Activated naive CD4-positive, alpha-beta T cell treated with anti-CD3 and anti-CD28 coated beads for 36 hours (primary cell): ENCODE data around the gene PRM3. TPM values are rescaled to one million over a fixed set of nuclear protein-coding genes. Genes with fewer than 3 reads are reported as not detected.
"Not testable (repeated sequence)": the region's sequence is repeated elsewhere in the genome, so short reads cannot be mapped to it uniquely, and the experiment has no call there.

Experiments
- CTCF ChIA-PET: fragments of 350-600 bp; sonication (Branson Sonifier 250); formaldehyde crosslinking; loops from one replicate; lab custom pipeline; 2021; ENCODE audit warnings: antibody characterized with exemption; lab: Charles Lee
- DNase-seq: peaks from one replicate; pipeline ENCODE4 v3.0.0-alpha.2; 2020
- H3K27ac Mint-ChIP-seq: one replicate; pipeline ENCODE4 v1.8.0; 2021; ENCODE audit warnings: mild to moderate bottlenecking, mixed read lengths
- H3K27me3 Mint-ChIP-seq: one replicate; pipeline ENCODE4 v1.8.0; 2021; ENCODE audit warnings: low read depth, mixed read lengths
- H3K36me3 Mint-ChIP-seq: one replicate; pipeline ENCODE4 v1.8.0; 2021; ENCODE audit warnings: low read depth, mixed read lengths
- H3K4me1 Mint-ChIP-seq: one replicate; pipeline ENCODE4 v1.8.0; 2021; ENCODE audit warnings: low read depth, mixed read lengths
- H3K4me3 Mint-ChIP-seq: one replicate; pipeline ENCODE4 v1.8.0; 2021; ENCODE audit warnings: mild to moderate bottlenecking, moderate library complexity, mixed read lengths
- H3K9me3 Mint-ChIP-seq: one replicate; pipeline ENCODE4 v1.8.0; 2021; ENCODE audit warnings: mixed read lengths
- intact Hi-C: fragments of 100-400 bp; cut with micrococcal nuclease; formaldehyde crosslinking; loops from one replicate; pipeline ENCODE4 v1.15.1; 2023
- total RNA-seq, 2 experiments: library from RNA; stranded (reverse); gene quantifications; one replicate each; pipeline ENCODE4 v1.2.3, GENCODE V29; 2021

The PRM3 gene
- total RNA-seq, 2 experiments from 2014 or later = not detected

- H3K4me3 Mint-ChIP-seq = no peak overlapping the region
- no peak for DNase-seq
- H3K36me3 Mint-ChIP-seq = no peaks in the 10 kb centered on the region
- intact Hi-C loops = no loop called here
- no peaks in the 10 kb centered on the region for H3K9me3 Mint-ChIP-seq
- no peak overlapping the region for H3K27ac Mint-ChIP-seq
- H3K27me3 Mint-ChIP-seq = no peaks in the 10 kb centered on the region
- H3K4me1 Mint-ChIP-seq = peaks cover 22% of the 10 kb centered on the region
- CTCF ChIA-PET = interaction anchor here (1.1 kb wide), 1 partner anchor 46 kb away, joined by 3 read pairs; the partner anchor contains the start of gene SOCS1
Observed at GRCh38 chr16:11301645-11302501, 28.4 kb upstream of the PRM3 start.

- no peaks in the 10 kb centered on the region for H3K36me3 Mint-ChIP-seq
- H3K27me3 Mint-ChIP-seq = no peaks in the 10 kb centered on the region
- intact Hi-C loops = no loop called here
- CTCF ChIA-PET = no interaction called here
- H3K9me3 Mint-ChIP-seq = no peaks in the 10 kb centered on the region
- H3K27ac Mint-ChIP-seq = no peak overlapping the region
- DNase-seq = no peak
- no peak overlapping the region for H3K4me3 Mint-ChIP-seq
- peaks cover 27% of the 10 kb centered on the region for H3K4me1 Mint-ChIP-seq
Observed at GRCh38 chr16:11300560-11300892, 27.1 kb upstream of the PRM3 start.

GRCh38 chr16:11299865-11300559, 26.6 kb upstream of the PRM3 start:
- no peak overlapping the region for H3K27ac Mint-ChIP-seq
- intact Hi-C loops = no loop called here
- CTCF ChIA-PET = no interaction called here
- no peak for DNase-seq
- H3K36me3 Mint-ChIP-seq = no peaks in the 10 kb centered on the region
- H3K4me3 Mint-ChIP-seq = no peak overlapping the region
- H3K4me1 Mint-ChIP-seq = peaks cover 27% of the 10 kb centered on the region
- H3K27me3 Mint-ChIP-seq = no peaks in the 10 kb centered on the region
- H3K9me3 Mint-ChIP-seq = no peaks in the 10 kb centered on the region

GRCh38 chr16:11298950-11299547, 25.6 kb upstream of the PRM3 start:
- intact Hi-C loops, DNase-seq, H3K4me3 Mint-ChIP-seq, H3K36me3 Mint-ChIP-seq, H3K27me3 Mint-ChIP-seq, H3K27ac Mint-ChIP-seq, H3K9me3 Mint-ChIP-seq: not testable (repeated sequence)
- CTCF ChIA-PET = interaction anchor here (0.6 to 2.3 kb wide), 5 partner anchors 9 to 335 kb away, joined by 3 to 8 read pairs (median 5); partner anchors contain the start of gene SOCS1
- peaks cover 27% of the 10 kb centered on the region for H3K4me1 Mint-ChIP-seq

GRCh38 chr16:11298143-11298900, 24.9 kb upstream of the PRM3 start:
- Mint-ChIP-seq H3K36me3 (no peaks in the 10 kb centered on the region), H3K9me3 (no peaks in the 10 kb centered on the region), H3K4me3 (no peak overlapping the region), H3K27ac (peak overlapping the region; percentile 0), H3K4me1 (peaks cover 27% of the 10 kb centered on the region), H3K27me3 (no peaks in the 10 kb centered on the region)
- no peak for DNase-seq
- intact Hi-C loops = no loop called here
- CTCF ChIA-PET = interaction anchor here (0.6 to 2.3 kb wide), 13 partner anchors 12 to 334 kb away, joined by 3 to 8 read pairs (median 4); partner anchors contain the start of gene SOCS1

GRCh38 chr16:11297492-11298142, 24.2 kb upstream of the PRM3 start:
- peak overlapping the region; percentile 0 for H3K27ac Mint-ChIP-seq
- intact Hi-C loops = loop anchor here (1.0 to 2.0 kb wide), 4 partner anchors 11 to 57 kb away; no protein-coding TSS in a partner anchor
- H3K4me1 Mint-ChIP-seq = peaks cover 27% of the 10 kb centered on the region
- CTCF ChIA-PET = interaction anchor here (0.6 to 2.3 kb wide), 17 partner anchors 12 to 349 kb away, joined by 3 to 8 read pairs (median 4); partner anchors contain the start of gene SOCS1
- H3K4me3 Mint-ChIP-seq = peak overlapping the region; percentile 49
- no peaks in the 10 kb centered on the region for H3K36me3 Mint-ChIP-seq
- H3K27me3 Mint-ChIP-seq = no peaks in the 10 kb centered on the region
- peak; percentile 78 for DNase-seq
- H3K9me3 Mint-ChIP-seq = no peaks in the 10 kb centered on the region

- DNase-seq = no peak
- no peaks in the 10 kb centered on the region for H3K27me3 Mint-ChIP-seq
- no peak overlapping the region for H3K4me3 Mint-ChIP-seq
- CTCF ChIA-PET = interaction anchor here (0.8 to 2.3 kb wide), 10 partner anchors 11 to 348 kb away, joined by 3 to 8 read pairs (median 4); partner anchors contain the start of gene SOCS1
- no peaks in the 10 kb centered on the region for H3K36me3 Mint-ChIP-seq
- no peaks in the 10 kb centered on the region for H3K9me3 Mint-ChIP-seq
- intact Hi-C loops = loop anchor here (1.0 to 2.0 kb wide), 4 partner anchors 11 to 58 kb away; no protein-coding TSS in a partner anchor
- H3K4me1 Mint-ChIP-seq = peaks cover 27% of the 10 kb centered on the region
- H3K27ac Mint-ChIP-seq = peak overlapping the region; percentile 0
Observed at GRCh38 chr16:11296706-11297491, 23.5 kb upstream of the PRM3 start.

GRCh38 chr16:11296351-11296705, 22.9 kb upstream of the PRM3 start:
- Mint-ChIP-seq H3K36me3 (no peaks in the 10 kb centered on the region), H3K27me3 (no peaks in the 10 kb centered on the region), H3K4me3 (no peak overlapping the region), H3K4me1 (peaks cover 27% of the 10 kb centered on the region), H3K27ac (no peak overlapping the region), H3K9me3 (no peaks in the 10 kb centered on the region)
- CTCF ChIA-PET = interaction anchor here (0.9 to 2.1 kb wide), 4 partner anchors 10 to 348 kb away, joined by 4 to 6 read pairs (median 4); no protein-coding TSS in a partner anchor
- intact Hi-C loops = loop anchor here (2.0 kb wide), 1 partner anchor 58 kb away; no protein-coding TSS in a partner anchor
- no peak for DNase-seq

GRCh38 chr16:11295672-11296071, 22.2 kb upstream of the PRM3 start:
- Mint-ChIP-seq H3K27ac (no peak overlapping the region), H3K4me3 (no peak overlapping the region), H3K36me3 (no peaks in the 10 kb centered on the region), H3K4me1 (peaks cover 27% of the 10 kb centered on the region), H3K27me3 (no peaks in the 10 kb centered on the region), H3K9me3 (no peaks in the 10 kb centered on the region)
- CTCF ChIA-PET = no interaction called here
- DNase-seq = no peak
- intact Hi-C loops = loop anchor here (2.0 kb wide), 1 partner anchor 59 kb away; no protein-coding TSS in a partner anchor

GRCh38 chr16:11292076-11292748, 18.8 kb upstream of the PRM3 start:
- Mint-ChIP-seq H3K9me3 (no peaks in the 10 kb centered on the region), H3K4me3 (no peak overlapping the region), H3K36me3 (no peaks in the 10 kb centered on the region), H3K4me1 (peaks cover 13% of the 10 kb centered on the region), H3K27me3 (no peaks in the 10 kb centered on the region), H3K27ac (no peak overlapping the region)
- CTCF ChIA-PET = no interaction called here
- no peak for DNase-seq
- intact Hi-C loops = no loop called here
